ENCODE results near the gene LRRC59. TPM values are rescaled to one million over a fixed set of nuclear protein-coding genes. Genes with fewer than 3 reads are reported as not detected.

Gene LRRC59
- total and polyA plus RNA-seq, 2 experiments from 2014 or later: 46.4 to 124 TPM

DNA sequence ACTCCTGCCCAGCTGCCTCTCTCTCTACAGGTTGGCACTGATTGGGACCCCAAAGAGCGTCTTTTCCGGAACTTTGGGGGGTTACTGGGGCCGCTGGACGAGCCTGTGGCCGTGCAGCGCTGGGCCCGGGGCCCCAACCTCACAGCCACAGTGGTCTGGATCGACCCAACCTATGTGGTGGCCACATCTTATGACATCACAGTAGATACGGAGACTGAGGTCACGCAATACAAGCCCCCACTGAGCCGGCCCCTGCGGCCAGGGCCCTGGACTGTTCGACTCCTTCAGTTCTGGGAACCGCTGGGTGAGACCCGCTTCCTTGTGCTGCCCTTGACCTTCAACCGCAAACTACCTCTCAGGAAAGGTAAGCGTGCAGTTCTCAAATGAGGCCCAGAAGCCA is 39.1 kb downstream of the LRRC59 start:
- H3K27ac ChIP-seq (ENCODE audit: low read depth): no peak overlapping the region
- DNase-seq (ENCODE audit: low spot score): no peak
- H4K20me1 ChIP-seq (replicated peaks; ENCODE audit: insufficient read depth): no peaks in the 10 kb centered on the region; the same call in 1 of the 2 replicates
- H3K4me3 ChIP-seq: no peak overlapping the region
- Mint-ChIP-seq H3K4me3 (no peak overlapping the region), H3K27ac (no peak overlapping the region), H3K36me3 (ENCODE audit: low read depth) (peaks cover 51% of the 10 kb centered on the region), H3K4me1 (peaks cover 11% of the 10 kb centered on the region), H3K9me3 (no peaks in the 10 kb centered on the region), H3K27me3 (ENCODE audit: insufficient read depth, low read depth, poor library complexity) (peaks cover 6% of the 10 kb centered on the region)
- ATAC-seq: no peak
- H3F3A ChIP-seq (replicated peaks; ENCODE audit: low read depth): no peaks in the 10 kb centered on the region
- H3K4me1 ChIP-seq (ENCODE audit: insufficient read depth): peaks cover 8% of the 10 kb centered on the region
- H2AFZ ChIP-seq: no peak overlapping the region
- no peaks in the 10 kb centered on the region for H3K9me2 ChIP-seq (ENCODE audit: insufficient read depth)
- no peak overlapping the region for H3K4me2 ChIP-seq
- no peaks in the 10 kb centered on the region for H3K27me3 ChIP-seq (ENCODE audit: insufficient read depth)
- no peaks in the 10 kb centered on the region for H3K79me2 ChIP-seq (replicated peaks; ENCODE audit: insufficient read depth)
- TF ChIP-seq, protein P1, sequence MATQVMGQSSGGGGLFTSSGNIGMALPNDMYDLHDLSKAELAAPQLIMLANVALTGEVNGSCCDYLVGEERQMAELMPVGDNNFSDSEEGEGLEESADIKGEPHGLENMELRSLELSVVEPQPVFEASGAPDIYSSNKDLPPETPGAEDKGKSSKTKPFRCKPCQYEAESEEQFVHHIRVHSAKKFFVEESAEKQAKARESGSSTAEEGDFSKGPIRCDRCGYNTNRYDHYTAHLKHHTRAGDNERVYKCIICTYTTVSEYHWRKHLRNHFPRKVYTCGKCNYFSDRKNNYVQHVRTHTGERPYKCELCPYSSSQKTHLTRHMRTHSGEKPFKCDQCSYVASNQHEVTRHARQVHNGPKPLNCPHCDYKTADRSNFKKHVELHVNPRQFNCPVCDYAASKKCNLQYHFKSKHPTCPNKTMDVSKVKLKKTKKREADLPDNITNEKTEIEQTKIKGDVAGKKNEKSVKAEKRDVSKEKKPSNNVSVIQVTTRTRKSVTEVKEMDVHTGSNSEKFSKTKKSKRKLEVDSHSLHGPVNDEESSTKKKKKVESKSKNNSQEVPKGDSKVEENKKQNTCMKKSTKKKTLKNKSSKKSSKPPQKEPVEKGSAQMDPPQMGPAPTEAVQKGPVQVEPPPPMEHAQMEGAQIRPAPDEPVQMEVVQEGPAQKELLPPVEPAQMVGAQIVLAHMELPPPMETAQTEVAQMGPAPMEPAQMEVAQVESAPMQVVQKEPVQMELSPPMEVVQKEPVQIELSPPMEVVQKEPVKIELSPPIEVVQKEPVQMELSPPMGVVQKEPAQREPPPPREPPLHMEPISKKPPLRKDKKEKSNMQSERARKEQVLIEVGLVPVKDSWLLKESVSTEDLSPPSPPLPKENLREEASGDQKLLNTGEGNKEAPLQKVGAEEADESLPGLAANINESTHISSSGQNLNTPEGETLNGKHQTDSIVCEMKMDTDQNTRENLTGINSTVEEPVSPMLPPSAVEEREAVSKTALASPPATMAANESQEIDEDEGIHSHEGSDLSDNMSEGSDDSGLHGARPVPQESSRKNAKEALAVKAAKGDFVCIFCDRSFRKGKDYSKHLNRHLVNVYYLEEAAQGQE (IDR thresholded peaks at IDR 0.05; ENCODE audit: unreplicated experiment): no peak
- TF ChIP-seq ZNF331 (CRISPR knock-in tag; IDR thresholded peaks at IDR 0.05; ENCODE audit: low read depth) (no peak), JUNB (IDR thresholded peaks at IDR 0.05; ENCODE audit: unreplicated experiment) (no peak), POLR2AphosphoS5 (IDR thresholded peaks at IDR 0.05; ENCODE audit: low read depth) (no peak), EZH2 (IDR thresholded peaks at IDR 0.05; ENCODE audit: low read depth, unreplicated experiment) (no peak), STAT1 (IDR thresholded peaks at IDR 0.05; ENCODE audit: unreplicated experiment) (no peak)
- TF ChIP-seq, protein P2, sequence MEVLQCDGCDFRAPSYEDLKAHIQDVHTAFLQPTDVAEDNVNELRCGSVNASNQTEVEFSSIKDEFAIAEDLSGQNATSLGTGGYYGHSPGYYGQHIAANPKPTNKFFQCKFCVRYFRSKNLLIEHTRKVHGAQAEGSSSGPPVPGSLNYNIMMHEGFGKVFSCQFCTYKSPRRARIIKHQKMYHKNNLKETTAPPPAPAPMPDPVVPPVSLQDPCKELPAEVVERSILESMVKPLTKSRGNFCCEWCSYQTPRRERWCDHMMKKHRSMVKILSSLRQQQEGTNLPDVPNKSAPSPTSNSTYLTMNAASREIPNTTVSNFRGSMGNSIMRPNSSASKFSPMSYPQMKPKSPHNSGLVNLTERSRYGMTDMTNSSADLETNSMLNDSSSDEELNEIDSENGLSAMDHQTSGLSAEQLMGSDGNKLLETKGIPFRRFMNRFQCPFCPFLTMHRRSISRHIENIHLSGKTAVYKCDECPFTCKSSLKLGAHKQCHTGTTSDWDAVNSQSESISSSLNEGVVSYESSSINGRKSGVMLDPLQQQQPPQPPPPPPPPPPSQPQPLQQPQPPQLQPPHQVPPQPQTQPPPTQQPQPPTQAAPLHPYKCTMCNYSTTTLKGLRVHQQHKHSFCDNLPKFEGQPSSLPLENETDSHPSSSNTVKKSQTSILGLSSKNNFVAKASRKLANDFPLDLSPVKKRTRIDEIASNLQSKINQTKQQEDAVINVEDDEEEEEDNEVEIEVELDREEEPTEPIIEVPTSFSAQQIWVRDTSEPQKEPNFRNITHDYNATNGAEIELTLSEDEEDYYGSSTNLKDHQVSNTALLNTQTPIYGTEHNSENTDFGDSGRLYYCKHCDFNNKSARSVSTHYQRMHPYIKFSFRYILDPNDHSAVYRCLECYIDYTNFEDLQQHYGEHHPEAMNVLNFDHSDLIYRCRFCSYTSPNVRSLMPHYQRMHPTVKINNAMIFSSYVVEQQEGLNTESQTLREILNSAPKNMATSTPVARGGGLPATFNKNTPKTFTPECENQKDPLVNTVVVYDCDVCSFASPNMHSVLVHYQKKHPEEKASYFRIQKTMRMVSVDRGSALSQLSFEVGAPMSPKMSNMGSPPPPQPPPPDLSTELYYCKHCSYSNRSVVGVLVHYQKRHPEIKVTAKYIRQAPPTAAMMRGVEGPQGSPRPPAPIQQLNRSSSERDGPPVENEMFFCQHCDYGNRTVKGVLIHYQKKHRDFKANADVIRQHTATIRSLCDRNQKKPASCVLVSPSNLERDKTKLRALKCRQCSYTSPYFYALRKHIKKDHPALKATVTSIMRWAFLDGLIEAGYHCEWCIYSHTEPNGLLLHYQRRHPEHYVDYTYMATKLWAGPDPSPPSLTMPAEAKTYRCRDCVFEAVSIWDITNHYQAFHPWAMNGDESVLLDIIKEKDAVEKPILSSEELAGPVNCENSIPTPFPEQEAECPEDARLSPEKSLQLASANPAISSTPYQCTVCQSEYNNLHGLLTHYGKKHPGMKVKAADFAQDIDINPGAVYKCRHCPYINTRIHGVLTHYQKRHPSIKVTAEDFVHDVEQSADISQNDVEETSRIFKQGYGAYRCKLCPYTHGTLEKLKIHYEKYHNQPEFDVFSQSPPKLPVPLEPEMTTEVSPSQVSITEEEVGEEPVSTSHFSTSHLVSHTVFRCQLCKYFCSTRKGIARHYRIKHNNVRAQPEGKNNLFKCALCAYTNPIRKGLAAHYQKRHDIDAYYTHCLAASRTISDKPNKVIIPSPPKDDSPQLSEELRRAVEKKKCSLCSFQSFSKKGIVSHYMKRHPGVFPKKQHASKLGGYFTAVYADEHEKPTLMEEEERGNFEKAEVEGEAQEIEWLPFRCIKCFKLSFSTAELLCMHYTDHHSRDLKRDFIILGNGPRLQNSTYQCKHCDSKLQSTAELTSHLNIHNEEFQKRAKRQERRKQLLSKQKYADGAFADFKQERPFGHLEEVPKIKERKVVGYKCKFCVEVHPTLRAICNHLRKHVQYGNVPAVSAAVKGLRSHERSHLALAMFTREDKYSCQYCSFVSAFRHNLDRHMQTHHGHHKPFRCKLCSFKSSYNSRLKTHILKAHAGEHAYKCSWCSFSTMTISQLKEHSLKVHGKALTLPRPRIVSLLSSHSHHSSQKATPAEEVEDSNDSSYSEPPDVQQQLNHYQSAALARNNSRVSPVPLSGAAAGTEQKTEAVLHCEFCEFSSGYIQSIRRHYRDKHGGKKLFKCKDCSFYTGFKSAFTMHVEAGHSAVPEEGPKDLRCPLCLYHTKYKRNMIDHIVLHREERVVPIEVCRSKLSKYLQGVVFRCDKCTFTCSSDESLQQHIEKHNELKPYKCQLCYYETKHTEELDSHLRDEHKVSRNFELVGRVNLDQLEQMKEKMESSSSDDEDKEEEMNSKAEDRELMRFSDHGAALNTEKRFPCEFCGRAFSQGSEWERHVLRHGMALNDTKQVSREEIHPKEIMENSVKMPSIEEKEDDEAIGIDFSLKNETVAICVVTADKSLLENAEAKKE (CRISPR knock-in tag; IDR thresholded peaks at IDR 0.05): no peak
- H3K36me3 ChIP-seq (ENCODE audit: insufficient read depth): no peaks in the 10 kb centered on the region
